ENCODE measurements around the gene PORCN. TPM values are rescaled to one million over a fixed set of nuclear protein-coding genes. Genes with fewer than 3 reads are reported as not detected.

PORCN gene
- total and polyA plus RNA-seq, 9 of the 15 experiments (the other 6 are each of a cell fraction or from before 2014, with no cell fraction given), result 0.34 to 5.1 (median 2.8) TPM

DNA sequence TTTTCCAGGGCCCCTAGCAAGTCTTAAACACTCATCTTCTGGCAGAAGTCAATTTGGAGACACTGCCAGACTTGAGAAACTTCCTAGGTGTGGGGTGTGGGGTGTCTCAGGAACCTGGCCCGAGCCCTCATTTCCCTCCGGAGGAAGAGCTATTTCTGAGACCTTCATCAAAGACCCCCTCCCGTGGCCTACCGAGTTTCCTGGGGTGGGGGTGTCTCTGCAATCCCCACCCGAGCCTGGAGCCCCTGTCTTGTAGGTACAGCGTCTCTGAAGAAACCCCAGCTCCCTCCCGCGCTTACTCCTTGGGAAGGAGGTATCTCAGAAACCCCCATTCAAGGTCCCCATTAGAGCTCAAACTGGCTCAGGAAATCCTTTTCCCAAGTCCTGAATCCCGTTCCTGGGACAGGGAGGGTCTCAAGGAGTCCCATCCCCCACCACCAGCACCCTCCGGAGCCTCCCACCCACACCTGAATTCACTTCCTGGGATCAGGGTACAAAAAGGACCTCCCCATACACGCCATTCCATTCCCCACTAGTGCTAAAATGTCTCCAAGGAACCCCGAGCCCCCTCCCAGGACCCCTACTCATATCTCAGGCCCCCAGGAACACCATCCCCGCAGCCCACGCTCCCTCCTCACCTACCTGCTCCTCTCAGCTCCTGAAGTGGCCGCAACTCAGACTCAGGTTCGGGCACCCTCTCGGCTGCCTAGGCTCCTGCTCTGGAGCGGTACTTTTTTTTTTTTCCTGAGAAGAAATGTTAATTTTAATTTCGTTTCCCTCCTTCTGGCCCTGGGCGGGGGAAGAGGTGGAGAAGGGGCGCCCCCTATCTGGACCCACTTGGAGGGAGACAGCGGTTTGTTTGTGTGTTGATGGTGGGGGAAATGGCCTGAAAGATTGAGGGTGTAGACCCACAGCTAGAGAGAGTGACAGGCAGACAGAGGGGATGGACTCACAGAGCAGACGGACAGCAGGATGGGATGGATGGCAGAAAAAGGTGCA is 39.8 kb upstream of the PORCN start (continued):
- 0 out of 2 replicates have a peak, but pooled peaks have one; percentile 36 for TF ChIP-seq DPF2 (IDR thresholded peaks at IDR 0.05)
- peak; percentile 46; the same call in 1 of the 2 replicates for TF ChIP-seq POLR2A (conservative IDR thresholded peaks at IDR 0.05)
- peak; percentile 58; the same call in 1 of the 2 replicates for TF ChIP-seq ZBTB7A (IDR thresholded peaks at IDR 0.05; ENCODE audit: borderline replicate concordance, control insufficient read depth, low read depth, low read length)
- TF ChIP-seq EP400 (IDR thresholded peaks at IDR 0.05), result peak; percentile 44; the same call in 1 of the 2 replicates
- peak; percentile 58; the same call in 1 of the 2 replicates for TF ChIP-seq SMARCA4 (IDR thresholded peaks at IDR 0.05)
- TF ChIP-seq KDM1A (IDR thresholded peaks at IDR 0.05), result 0 out of 4 replicates have a peak, but pooled peaks of 1 of the 2 experiments have one; percentile 11
- TF ChIP-seq HDAC2 (IDR thresholded peaks at IDR 0.05), result 0 out of 2 replicates have a peak, but pooled peaks have one; percentile 20
- TF ChIP-seq ZNF644 (tag; IDR thresholded peaks at IDR 0.05; ENCODE audit: low read depth), result no peak
- peak; percentile 54 for TF ChIP-seq TAF1 (IDR thresholded peaks at IDR 0.05; ENCODE audit: control insufficient read depth, extremely low read depth, insufficient read depth, low read length, severe bottlenecking)
- TF ChIP-seq, protein P1, sequence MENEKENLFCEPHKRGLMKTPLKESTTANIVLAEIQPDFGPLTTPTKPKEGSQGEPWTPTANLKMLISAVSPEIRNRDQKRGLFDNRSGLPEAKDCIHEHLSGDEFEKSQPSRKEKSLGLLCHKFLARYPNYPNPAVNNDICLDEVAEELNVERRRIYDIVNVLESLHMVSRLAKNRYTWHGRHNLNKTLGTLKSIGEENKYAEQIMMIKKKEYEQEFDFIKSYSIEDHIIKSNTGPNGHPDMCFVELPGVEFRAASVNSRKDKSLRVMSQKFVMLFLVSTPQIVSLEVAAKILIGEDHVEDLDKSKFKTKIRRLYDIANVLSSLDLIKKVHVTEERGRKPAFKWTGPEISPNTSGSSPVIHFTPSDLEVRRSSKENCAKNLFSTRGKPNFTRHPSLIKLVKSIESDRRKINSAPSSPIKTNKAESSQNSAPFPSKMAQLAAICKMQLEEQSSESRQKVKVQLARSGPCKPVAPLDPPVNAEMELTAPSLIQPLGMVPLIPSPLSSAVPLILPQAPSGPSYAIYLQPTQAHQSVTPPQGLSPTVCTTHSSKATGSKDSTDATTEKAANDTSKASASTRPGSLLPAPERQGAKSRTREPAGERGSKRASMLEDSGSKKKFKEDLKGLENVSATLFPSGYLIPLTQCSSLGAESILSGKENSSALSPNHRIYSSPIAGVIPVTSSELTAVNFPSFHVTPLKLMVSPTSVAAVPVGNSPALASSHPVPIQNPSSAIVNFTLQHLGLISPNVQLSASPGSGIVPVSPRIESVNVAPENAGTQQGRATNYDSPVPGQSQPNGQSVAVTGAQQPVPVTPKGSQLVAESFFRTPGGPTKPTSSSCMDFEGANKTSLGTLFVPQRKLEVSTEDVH (IDR thresholded peaks at IDR 0.05; ENCODE audit: low read depth, partially characterized antibody), result peak; percentile 24
- peak; percentile 25 for TF ChIP-seq TAF9B (IDR thresholded peaks at IDR 0.05; ENCODE audit: partially characterized antibody)
- TF ChIP-seq MBD2 (IDR thresholded peaks at IDR 0.05; ENCODE audit: borderline replicate concordance, low read depth), result no peak
- TF ChIP-seq, protein P2, sequence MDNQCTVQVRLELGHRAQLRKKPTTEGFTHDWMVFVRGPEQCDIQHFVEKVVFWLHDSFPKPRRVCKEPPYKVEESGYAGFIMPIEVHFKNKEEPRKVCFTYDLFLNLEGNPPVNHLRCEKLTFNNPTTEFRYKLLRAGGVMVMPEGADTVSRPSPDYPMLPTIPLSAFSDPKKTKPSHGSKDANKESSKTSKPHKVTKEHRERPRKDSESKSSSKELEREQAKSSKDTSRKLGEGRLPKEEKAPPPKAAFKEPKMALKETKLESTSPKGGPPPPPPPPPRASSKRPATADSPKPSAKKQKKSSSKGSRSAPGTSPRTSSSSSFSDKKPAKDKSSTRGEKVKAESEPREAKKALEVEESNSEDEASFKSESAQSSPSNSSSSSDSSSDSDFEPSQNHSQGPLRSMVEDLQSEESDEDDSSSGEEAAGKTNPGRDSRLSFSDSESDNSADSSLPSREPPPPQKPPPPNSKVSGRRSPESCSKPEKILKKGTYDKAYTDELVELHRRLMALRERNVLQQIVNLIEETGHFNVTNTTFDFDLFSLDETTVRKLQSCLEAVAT (IDR thresholded peaks at IDR 0.05), result peak in 1 of 2 experiments; percentile 77; a peak in 2 of 4 replicates
- 0 out of 2 replicates have a peak, but pooled peaks have one; percentile 37 for TF ChIP-seq RBFOX2 (IDR thresholded peaks at IDR 0.05; ENCODE audit: low read depth, low read length)
- TF ChIP-seq TCF3 (CRISPR knock-in tag; IDR thresholded peaks at IDR 0.05), result no peak
